CD4-positive, alpha-beta T cell (primary cell): ENCODE measurements around the gene B3GALT6. TPM values are rescaled to one million over a fixed set of nuclear protein-coding genes. Genes with fewer than 3 reads are reported as not detected.
A peak's percentile ranks its signal among the peaks of the same experiment; 100 is the strongest.

Experiments
- ATAC-seq: fragments of 200-7000 bp; cut with Tn5 transposase; one replicate; pipeline ENCODE4 v1.10.0; 2022; ENCODE audit warnings: mild to moderate bottlenecking; ENCODE audit not compliant: poor library complexity
- CTCF ChIA-PET: fragments of 350-600 bp; sonication (Branson Sonifier 250); formaldehyde crosslinking; loops from one replicate; lab custom pipeline; 2021; ENCODE audit warnings: antibody characterized with exemption, inconsistent platforms; lab: Charles Lee
- POLR2A ChIA-PET: fragments of 350-600 bp; sonication (Branson Sonifier 250); formaldehyde crosslinking; loops from one replicate; lab custom pipeline; 2021; ENCODE audit warnings: antibody characterized with exemption, inconsistent platforms; lab: Charles Lee
- DNase-seq, 14 experiments: peaks; one replicate each; pipeline ENCODE4 v3.0.0-alpha.2; 2013 to 2020; ENCODE audit warnings: mixed read lengths in 2 of 14
- H3K27ac ChIP-seq, 2 donors: one replicate each; pipeline versions ENCODE4 v1.5.1 to v1.7.0; 2013; ENCODE audit warnings: low read length in 2 of 2, low read depth in 1 of 2, mild to moderate bottlenecking in 1 of 2
- H3K27me3 ChIP-seq, 2 experiments: 1 replicate in 1 of 2; 2 replicates in 1 of 2; pipeline versions ENCODE4 v1.6.1 to v1.7.0; 2013; ENCODE audit warnings: low read length in 2 of 2, control low read depth in 1 of 2, mild to moderate bottlenecking in 1 of 2, moderate library complexity in 1 of 2; ENCODE audit not compliant: insufficient read depth in 2 of 2, control insufficient read depth in 1 of 2
- H3K36me3 ChIP-seq: one replicate; pipeline ENCODE4 v1.6.1; 2013; ENCODE audit warnings: low read length, control low read depth; ENCODE audit not compliant: insufficient read depth
- H3K4me1 ChIP-seq: one replicate; pipeline ENCODE4 v1.6.1; 2013; ENCODE audit warnings: low read length, control low read depth; ENCODE audit not compliant: insufficient read depth
- H3K4me3 ChIP-seq: one replicate; pipeline ENCODE4 v1.5.1; 2013; ENCODE audit warnings: mild to moderate bottlenecking, low read length, moderate library complexity
- H3K9me3 ChIP-seq, 2 experiments: 1 replicate in 1 of 2; 2 replicates in 1 of 2; pipeline versions ENCODE4 v1.6.1 to v1.7.0; 2013; ENCODE audit warnings: low read length in 2 of 2, mild to moderate bottlenecking in 2 of 2, control low read depth in 1 of 2, moderate library complexity in 1 of 2; ENCODE audit not compliant: control insufficient read depth in 1 of 2, insufficient read depth in 1 of 2
- H3K27ac Mint-ChIP-seq: one replicate; pipeline ENCODE4 v1.8.0; 2020; ENCODE audit warnings: mixed read lengths
- H3K27me3 Mint-ChIP-seq: one replicate; pipeline ENCODE4 v1.8.0; 2021; ENCODE audit warnings: mixed read lengths
- H3K36me3 Mint-ChIP-seq: one replicate; pipeline ENCODE4 v1.8.0; 2021; ENCODE audit warnings: low read depth, mixed read lengths
- H3K4me1 Mint-ChIP-seq: one replicate; pipeline ENCODE4 v1.8.0; 2021; ENCODE audit warnings: low read depth, mixed read lengths
- H3K4me3 Mint-ChIP-seq: one replicate; pipeline ENCODE4 v1.8.0; 2020; ENCODE audit warnings: mild to moderate bottlenecking, mixed read lengths
- H3K9me3 Mint-ChIP-seq: one replicate; pipeline ENCODE4 v1.8.0; 2020; ENCODE audit warnings: mixed read lengths
- CTCF ChIP-seq: fragments of 200-600 bp; IDR thresholded peaks from one replicate; pipeline ENCODE4 v1.8.0; 2022; ENCODE audit warnings: antibody characterized with exemption, mild to moderate bottlenecking
- intact Hi-C, 2 experiments: fragments of 100-400 bp; cut with DNase I in 1 of 2; cut with micrococcal nuclease in 1 of 2; formaldehyde crosslinking; loops; one replicate each; pipeline versions ENCODE4 v1.15.1 to v1.9.0; 2023 to 2025; cut with DNase I, micrococcal nuclease
- total RNA-seq, 174 experiments: library from RNA in 2 of 174; stranded (reverse) in 2 of 174; gene quantifications; one replicate each; pipeline ENCODE4 v1.2.3 and lab custom pipeline; 2021 to 2026

The B3GALT6 gene
- total RNA-seq, 2 experiments from 2014 or later = 4.9 to 5.1 TPM

GRCh38 chr1:1264026-1264425, 32.0 kb downstream of the B3GALT6 start:
- no peaks in the 10 kb centered on the region for H3K27me3 ChIP-seq
- intact Hi-C loops = no loop called here
- H3K9me3 ChIP-seq = no peaks in the 10 kb centered on the region
- H3K4me3 Mint-ChIP-seq = no peak overlapping the region
- H3K36me3 Mint-ChIP-seq = peaks cover 78% of the 10 kb centered on the region
- no peak overlapping the region for H3K27ac ChIP-seq
- H3K27ac Mint-ChIP-seq = no peak overlapping the region
- no peak for ATAC-seq
- H3K4me3 ChIP-seq = no peak overlapping the region
- POLR2A ChIA-PET = no interaction called here
- no peak for TF ChIP-seq CTCF
- H3K9me3 Mint-ChIP-seq = no peaks in the 10 kb centered on the region
- peaks cover 13% of the 10 kb centered on the region for H3K4me1 Mint-ChIP-seq
- H3K36me3 ChIP-seq = peaks cover 65% of the 10 kb centered on the region
- no peak for DNase-seq
- H3K27me3 Mint-ChIP-seq = no peaks in the 10 kb centered on the region
- peaks cover 22% of the 10 kb centered on the region for H3K4me1 ChIP-seq
- CTCF ChIA-PET = interaction anchor here (2.1 kb wide), 1 partner anchor 142 kb away, joined by 9 read pairs; no protein-coding TSS in a partner anchor

- Histone ChIP-seq H3K9me3 (no peaks in the 10 kb centered on the region), H3K27me3 (no peaks in the 10 kb centered on the region), H3K27ac (no peak overlapping the region), H3K4me3 (no peak overlapping the region), H3K36me3 (peaks cover 60% of the 10 kb centered on the region), H3K4me1 (peaks cover 29% of the 10 kb centered on the region)
- H3K36me3 Mint-ChIP-seq = peaks cover 73% of the 10 kb centered on the region
- peak overlapping the region; percentile 20 for H3K4me3 Mint-ChIP-seq
- ATAC-seq (peak; percentile 62), DNase-seq (peak in 2 of 14 experiments; percentile 49 to 51)
- H3K4me1 Mint-ChIP-seq = peaks cover 14% of the 10 kb centered on the region
- ChIA-PET POLR2A (no interaction called here), CTCF (interaction anchor here (2.1 kb wide), 1 partner anchor 143 kb away, joined by 9 read pairs; no protein-coding TSS in a partner anchor)
- no peaks in the 10 kb centered on the region for H3K27me3 Mint-ChIP-seq
- TF ChIP-seq CTCF = no peak
- intact Hi-C loops = no loop called here
- no peaks in the 10 kb centered on the region for H3K9me3 Mint-ChIP-seq
- H3K27ac Mint-ChIP-seq = no peak overlapping the region
Measured at GRCh38 chr1:1264868-1265272, 32.8 kb downstream of the B3GALT6 start.

- peak overlapping the region; percentile 45 for H3K4me3 Mint-ChIP-seq
- Histone ChIP-seq H3K9me3 (no peaks in the 10 kb centered on the region), H3K4me3 (no peak overlapping the region), H3K27ac (no peak overlapping the region), H3K4me1 (peaks cover 38% of the 10 kb centered on the region), H3K27me3 (no peaks in the 10 kb centered on the region), H3K36me3 (peaks cover 48% of the 10 kb centered on the region)
- H3K27me3 Mint-ChIP-seq = no peaks in the 10 kb centered on the region
- no peaks in the 10 kb centered on the region for H3K9me3 Mint-ChIP-seq
- ChIA-PET POLR2A (no interaction called here), CTCF (no interaction called here)
- H3K27ac Mint-ChIP-seq = peak overlapping the region; percentile 58
- intact Hi-C loops = no loop called here
- DNase-seq (no peak), ATAC-seq (no peak)
- peaks cover 30% of the 10 kb centered on the region for H3K4me1 Mint-ChIP-seq
- TF ChIP-seq CTCF = no peak
- peaks cover 63% of the 10 kb centered on the region for H3K36me3 Mint-ChIP-seq
Measured at GRCh38 chr1:1267488-1268283, 35.6 kb downstream of the B3GALT6 start.
